ENCODE measurements around the gene TMEM231.

GRCh38 chr16:75506107-75506506, 49.9 kb downstream of the TMEM231 start:
- TF ChIP-seq, protein P1, sequence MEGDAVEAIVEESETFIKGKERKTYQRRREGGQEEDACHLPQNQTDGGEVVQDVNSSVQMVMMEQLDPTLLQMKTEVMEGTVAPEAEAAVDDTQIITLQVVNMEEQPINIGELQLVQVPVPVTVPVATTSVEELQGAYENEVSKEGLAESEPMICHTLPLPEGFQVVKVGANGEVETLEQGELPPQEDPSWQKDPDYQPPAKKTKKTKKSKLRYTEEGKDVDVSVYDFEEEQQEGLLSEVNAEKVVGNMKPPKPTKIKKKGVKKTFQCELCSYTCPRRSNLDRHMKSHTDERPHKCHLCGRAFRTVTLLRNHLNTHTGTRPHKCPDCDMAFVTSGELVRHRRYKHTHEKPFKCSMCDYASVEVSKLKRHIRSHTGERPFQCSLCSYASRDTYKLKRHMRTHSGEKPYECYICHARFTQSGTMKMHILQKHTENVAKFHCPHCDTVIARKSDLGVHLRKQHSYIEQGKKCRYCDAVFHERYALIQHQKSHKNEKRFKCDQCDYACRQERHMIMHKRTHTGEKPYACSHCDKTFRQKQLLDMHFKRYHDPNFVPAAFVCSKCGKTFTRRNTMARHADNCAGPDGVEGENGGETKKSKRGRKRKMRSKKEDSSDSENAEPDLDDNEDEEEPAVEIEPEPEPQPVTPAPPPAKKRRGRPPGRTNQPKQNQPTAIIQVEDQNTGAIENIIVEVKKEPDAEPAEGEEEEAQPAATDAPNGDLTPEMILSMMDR (IDR thresholded peaks at IDR 0.05): no peak
- TF ChIP-seq POLR2A (IDR thresholded peaks at IDR 0.05): no peak
